ENCODE results near the gene CXorf49B.
"Not testable (repeated sequence)": the region's sequence is repeated elsewhere in the genome, so short reads cannot be mapped to it uniquely, and the experiment has no call there.

DNA sequence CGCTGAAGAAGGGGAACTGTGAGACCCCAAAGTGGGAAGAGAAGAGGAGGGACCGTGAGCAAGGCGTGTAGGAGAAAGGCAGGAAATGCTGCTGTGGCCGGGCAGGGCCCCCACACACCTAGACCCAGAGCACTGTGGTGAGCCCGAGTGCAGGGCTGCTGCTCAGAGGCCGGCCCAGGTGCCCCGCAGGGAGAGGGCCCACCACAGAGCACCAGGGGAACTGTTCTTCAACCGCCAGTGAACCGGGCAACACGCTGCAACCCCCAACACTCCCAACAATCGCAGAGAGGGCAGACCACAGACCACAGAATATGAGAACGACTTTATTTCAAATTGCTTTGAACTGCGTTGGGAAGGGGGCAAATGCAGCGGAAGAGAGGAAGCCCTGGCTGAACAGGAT lies 49.1 kb upstream of the CXorf49B start:
- TF ChIP-seq, protein P1, sequence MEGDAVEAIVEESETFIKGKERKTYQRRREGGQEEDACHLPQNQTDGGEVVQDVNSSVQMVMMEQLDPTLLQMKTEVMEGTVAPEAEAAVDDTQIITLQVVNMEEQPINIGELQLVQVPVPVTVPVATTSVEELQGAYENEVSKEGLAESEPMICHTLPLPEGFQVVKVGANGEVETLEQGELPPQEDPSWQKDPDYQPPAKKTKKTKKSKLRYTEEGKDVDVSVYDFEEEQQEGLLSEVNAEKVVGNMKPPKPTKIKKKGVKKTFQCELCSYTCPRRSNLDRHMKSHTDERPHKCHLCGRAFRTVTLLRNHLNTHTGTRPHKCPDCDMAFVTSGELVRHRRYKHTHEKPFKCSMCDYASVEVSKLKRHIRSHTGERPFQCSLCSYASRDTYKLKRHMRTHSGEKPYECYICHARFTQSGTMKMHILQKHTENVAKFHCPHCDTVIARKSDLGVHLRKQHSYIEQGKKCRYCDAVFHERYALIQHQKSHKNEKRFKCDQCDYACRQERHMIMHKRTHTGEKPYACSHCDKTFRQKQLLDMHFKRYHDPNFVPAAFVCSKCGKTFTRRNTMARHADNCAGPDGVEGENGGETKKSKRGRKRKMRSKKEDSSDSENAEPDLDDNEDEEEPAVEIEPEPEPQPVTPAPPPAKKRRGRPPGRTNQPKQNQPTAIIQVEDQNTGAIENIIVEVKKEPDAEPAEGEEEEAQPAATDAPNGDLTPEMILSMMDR (IDR thresholded peaks at IDR 0.05; ENCODE audit: low read depth, low read length, poor library complexity, severe bottlenecking), result not testable (repeated sequence)
- not testable (repeated sequence) for TF ChIP-seq EZH2phosphoT487 (IDR thresholded peaks at IDR 0.05; ENCODE audit: borderline replicate concordance, low read length)

Measured in DOHH2 (cell line).